Smooth muscle cell (in vitro differentiated cells): ENCODE data around the gene COL11A1. TPM values are rescaled to one million over a fixed set of nuclear protein-coding genes. Genes with fewer than 3 reads are reported as not detected.
"Not testable (repeated sequence)": the region's sequence is repeated elsewhere in the genome, so short reads cannot be mapped to it uniquely, and the experiment has no call there.

ENCODE experiments used
- DNase-seq: peaks from one replicate; lab custom pipeline; 2025; ENCODE audit not compliant: unreplicated experiment; lab: John Stamatoyannopoulos, UW
- H2AFZ ChIP-seq: fragments of 200-600 bp; sonication (generic); 2 replicates; pipeline ENCODE4 v1.6.0; 2016; ENCODE audit warnings: antibody characterized with exemption, low read depth, mild to moderate bottlenecking
- H3F3A ChIP-seq: fragments of 200-600 bp; sonication (generic); 2 replicates; pipeline ENCODE4 v1.6.0; 2017; ENCODE audit warnings: antibody characterized with exemption, low read depth
- H3K27ac ChIP-seq: fragments of 200-600 bp; sonication (generic); 2 replicates; pipeline ENCODE4 v1.5.1; 2016; ENCODE audit warnings: low read depth, mild to moderate bottlenecking
- H3K27me3 ChIP-seq: fragments of 200-600 bp; sonication (generic); 2 replicates; pipeline ENCODE4 v1.6.1; 2016; ENCODE audit warnings: low read depth, mild to moderate bottlenecking
- H3K36me3 ChIP-seq: fragments of 200-600 bp; sonication (generic); 2 replicates; pipeline ENCODE4 v1.5.1; 2016; ENCODE audit warnings: low read depth
- H3K4me1 ChIP-seq: fragments of 200-600 bp; sonication (generic); 2 replicates; pipeline ENCODE4 v1.5.1; 2016; ENCODE audit warnings: low read depth
- H3K4me2 ChIP-seq: fragments of 200-600 bp; sonication (generic); 2 replicates; pipeline ENCODE4 v1.6.0; 2016; ENCODE audit warnings: mild to moderate bottlenecking
- H3K4me3 ChIP-seq: fragments of 200-600 bp; sonication (generic); 2 replicates; pipeline ENCODE4 v1.5.1; 2016; ENCODE audit warnings: mild to moderate bottlenecking
- H3K79me2 ChIP-seq: fragments of 200-600 bp; sonication (generic); 2 replicates; pipeline ENCODE4 v1.6.0; 2016; ENCODE audit warnings: low read depth, mild to moderate bottlenecking
- H3K9ac ChIP-seq: fragments of 200-600 bp; sonication (generic); 2 replicates; pipeline ENCODE4 v1.6.0; 2016; ENCODE audit warnings: low read depth
- H3K9me3 ChIP-seq: fragments of 200-600 bp; sonication (generic); replicated peaks from 2 replicates; pipeline ENCODE4 v1.5.1; 2016; ENCODE audit warnings: low read depth
- H4K20me1 ChIP-seq: fragments of 200-600 bp; sonication (generic); 2 replicates; pipeline ENCODE4 v1.6.0; 2016; ENCODE audit warnings: low read depth
- WGBS: methylation state at CpG from one replicate; pipeline ENCODE4 v1.1.7; 2016; ENCODE audit warnings: low lambda C conversion rate; 5-methylcytosine and 5-hydroxymethylcytosine counted together
- polyA plus RNA-seq: library from polyadenylated mRNA; unstranded; fragments of >200 nt; fragmentation: Nextera tagmentation; extraction: Ambion mirVana; gene quantifications from 2 replicates; pipeline ENCODE4 v1.2.1, GENCODE V29; 2016
- total RNA-seq: library from RNA; depleted of rRNA; stranded (reverse); fragments of >200 nt; gene quantifications from 2 replicates; pipeline ENCODE4 v1.2.3, GENCODE V29; 2014
- TF ChIP-seq, protein P1 (sequence below): fragments of 200-600 bp; sonication (generic); IDR thresholded peaks from 2 replicates; pipeline ENCODE4 v1.5.1; 2017; ENCODE audit warnings: borderline replicate concordance, mild to moderate bottlenecking, antibody characterized with exemption; ENCODE audit not compliant: insufficient read depth, poor library complexity, severe bottlenecking

Gene COL11A1
- total and polyA plus RNA-seq, 2 experiments from 2014 or later, result 155 to 236 TPM

DNA sequence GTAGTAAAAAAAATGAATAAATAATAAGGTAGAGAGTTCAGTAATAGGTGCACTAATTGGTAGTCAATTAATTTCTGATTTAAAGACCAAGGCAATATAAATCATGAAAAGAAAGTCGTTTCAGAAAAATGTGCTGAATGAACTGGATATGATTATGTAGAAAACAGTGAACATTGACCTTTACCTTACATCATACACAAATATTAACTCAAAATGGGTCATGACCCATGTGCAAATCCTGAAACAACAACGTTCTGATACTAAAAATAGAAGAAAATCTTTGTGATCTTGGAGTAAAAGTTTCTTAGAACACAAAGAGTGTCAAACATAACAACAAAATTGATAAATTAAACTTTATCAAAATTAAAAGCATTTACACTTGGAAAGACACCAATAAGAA is 39.1 kb downstream of the COL11A1 start:
- 79% methylated on average over 2 of the region's 2 CpGs for WGBS
- Histone ChIP-seq H2AFZ (no peak overlapping the region), H3F3A (no peaks in the 10 kb centered on the region), H3K4me2 (no peak overlapping the region), H4K20me1 (peaks cover 37% of the 10 kb centered on the region), H3K27me3 (no peaks in the 10 kb centered on the region), H3K36me3 (peaks cover 5% of the 10 kb centered on the region), H3K4me1 (no peaks in the 10 kb centered on the region), H3K79me2 (peaks cover 4% of the 10 kb centered on the region), H3K4me3 (no peak overlapping the region), H3K9me3 (peaks cover 5% of the 10 kb centered on the region), H3K27ac (no peak overlapping the region), H3K9ac (no peak overlapping the region)
- DNase-seq, result no peak
- TF ChIP-seq, protein P1, sequence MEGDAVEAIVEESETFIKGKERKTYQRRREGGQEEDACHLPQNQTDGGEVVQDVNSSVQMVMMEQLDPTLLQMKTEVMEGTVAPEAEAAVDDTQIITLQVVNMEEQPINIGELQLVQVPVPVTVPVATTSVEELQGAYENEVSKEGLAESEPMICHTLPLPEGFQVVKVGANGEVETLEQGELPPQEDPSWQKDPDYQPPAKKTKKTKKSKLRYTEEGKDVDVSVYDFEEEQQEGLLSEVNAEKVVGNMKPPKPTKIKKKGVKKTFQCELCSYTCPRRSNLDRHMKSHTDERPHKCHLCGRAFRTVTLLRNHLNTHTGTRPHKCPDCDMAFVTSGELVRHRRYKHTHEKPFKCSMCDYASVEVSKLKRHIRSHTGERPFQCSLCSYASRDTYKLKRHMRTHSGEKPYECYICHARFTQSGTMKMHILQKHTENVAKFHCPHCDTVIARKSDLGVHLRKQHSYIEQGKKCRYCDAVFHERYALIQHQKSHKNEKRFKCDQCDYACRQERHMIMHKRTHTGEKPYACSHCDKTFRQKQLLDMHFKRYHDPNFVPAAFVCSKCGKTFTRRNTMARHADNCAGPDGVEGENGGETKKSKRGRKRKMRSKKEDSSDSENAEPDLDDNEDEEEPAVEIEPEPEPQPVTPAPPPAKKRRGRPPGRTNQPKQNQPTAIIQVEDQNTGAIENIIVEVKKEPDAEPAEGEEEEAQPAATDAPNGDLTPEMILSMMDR, result no peak

GRCh38 chr1:103063921-103064320 is 44.4 kb downstream of the COL11A1 start:
- WGBS, result 90% methylated on average over 2 of the region's 2 CpGs
- H3K79me2 ChIP-seq, result peaks cover 5% of the 10 kb centered on the region

DNA sequence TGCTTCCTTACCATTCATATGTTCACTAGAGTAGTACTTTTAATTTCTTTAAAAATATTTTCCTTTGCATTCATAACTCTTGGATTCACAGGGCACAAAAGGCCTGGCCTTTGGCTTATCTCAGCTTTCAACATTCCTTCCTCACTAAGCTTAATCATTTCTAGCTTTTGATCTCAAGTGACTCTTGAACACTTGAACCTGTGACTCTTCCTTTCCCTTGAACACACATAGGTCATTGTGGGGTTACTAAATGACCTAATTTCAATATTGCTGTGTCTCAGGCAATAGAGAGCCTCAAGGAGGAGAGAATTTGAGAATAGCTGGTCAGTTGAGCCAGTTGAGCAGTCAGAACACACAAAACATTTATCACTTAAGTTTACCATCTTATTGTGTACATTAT is 49.9 kb downstream of the COL11A1 start:
- Histone ChIP-seq H3K36me3 (peaks cover 8% of the 10 kb centered on the region), H4K20me1 (peaks cover 41% of the 10 kb centered on the region), H2AFZ (no peak overlapping the region), H3K4me1 (no peaks in the 10 kb centered on the region), H3K9me3 (no peaks in the 10 kb centered on the region), H3K79me2 (peaks cover 5% of the 10 kb centered on the region), H3K9ac (no peak overlapping the region), H3K27ac (no peak overlapping the region), H3K4me3 (no peak overlapping the region), H3F3A (no peaks in the 10 kb centered on the region), H3K27me3 (no peaks in the 10 kb centered on the region), H3K4me2 (no peak overlapping the region)
- TF ChIP-seq, protein P1, result no peak
- no peak for DNase-seq

More at GRCh38 chr1:103063921-103064320, 44.4 kb downstream of the COL11A1 start:
- no peak overlapping the region for H3K27ac ChIP-seq
- no peaks in the 10 kb centered on the region for H3K4me1 ChIP-seq
- TF ChIP-seq, protein P1, result no peak
- H2AFZ ChIP-seq, result no peak overlapping the region
- no peaks in the 10 kb centered on the region for H3F3A ChIP-seq
- no peak overlapping the region for H3K4me3 ChIP-seq
- no peaks in the 10 kb centered on the region for H3K36me3 ChIP-seq
- DNase-seq, result no peak
- H3K27me3 ChIP-seq, result no peaks in the 10 kb centered on the region
- no peaks in the 10 kb centered on the region for H3K9me3 ChIP-seq
- no peak overlapping the region for H3K9ac ChIP-seq
- H4K20me1 ChIP-seq, result peaks cover 63% of the 10 kb centered on the region
- no peak overlapping the region for H3K4me2 ChIP-seq

- WGBS, result 88% methylated on average over 1 of the region's 1 CpG
- Histone ChIP-seq H4K20me1 (peaks cover 23% of the 10 kb centered on the region), H3K79me2 (no peaks in the 10 kb centered on the region), H3F3A (no peaks in the 10 kb centered on the region), H3K4me2 (no peak overlapping the region), H3K4me1 (no peaks in the 10 kb centered on the region), H3K27ac (no peak overlapping the region), H2AFZ (no peak overlapping the region), H3K27me3 (no peaks in the 10 kb centered on the region), H3K9me3 (no peaks in the 10 kb centered on the region), H3K36me3 (peaks cover 13% of the 10 kb centered on the region), H3K4me3 (no peak overlapping the region), H3K9ac (no peak overlapping the region)
- no peak for DNase-seq
- TF ChIP-seq, protein P1, result no peak
These were observed 51.9 kb downstream of the COL11A1 start for GRCh38 chr1:103056423-103056822.

DNA sequence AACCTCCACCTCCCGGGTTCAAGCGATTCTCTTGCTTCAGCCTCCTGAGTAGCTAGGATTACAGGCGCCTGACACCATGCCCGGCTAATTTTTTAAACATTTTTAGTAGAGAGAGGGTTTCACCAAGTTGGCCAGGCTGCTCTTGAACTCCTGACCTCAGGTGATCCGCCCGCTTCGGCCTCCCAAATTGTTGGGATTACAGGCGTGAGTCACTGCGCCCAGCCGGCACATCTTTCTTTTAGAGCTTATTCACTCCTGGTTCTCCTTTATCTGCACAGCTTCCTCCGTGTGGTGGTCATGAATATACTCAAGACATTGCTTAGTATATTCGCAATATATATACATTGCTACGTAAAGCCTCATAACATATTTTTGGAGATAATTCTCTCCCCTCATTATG is 80.2 kb downstream of the COL11A1 start:
- DNase-seq, H4K20me1 ChIP-seq, H3K27me3 ChIP-seq, H3F3A ChIP-seq, H3K4me2 ChIP-seq, H3K4me1 ChIP-seq, H3K9me3 ChIP-seq, H3K9ac ChIP-seq, H3K79me2 ChIP-seq, H3K4me3 ChIP-seq, H3K36me3 ChIP-seq, H2AFZ ChIP-seq, H3K27ac ChIP-seq: not testable (repeated sequence)
- WGBS, result 90% methylated on average over 13 of the region's 13 CpGs
